Lung (tissue), 16 donors: Measurements from ENCODE around the gene ARMC8. TPM values are rescaled to one million over a fixed set of nuclear protein-coding genes. Genes with fewer than 3 reads are reported as not detected.
A peak's percentile ranks its signal among the peaks of the same experiment; 100 is the strongest.

Source experiments
- ATAC-seq: fragments of 200-7000 bp; cut with Tn5 transposase; one replicate; pipeline ENCODE4 v1.9.1; 2020; ENCODE audit warnings: moderate number of reproducible peaks; ENCODE audit not compliant: insufficient read depth, low FRiP score
- DNase-seq, 3 donors: peaks; one replicate each; pipeline ENCODE4 v3.0.0-alpha.2; 2013 to 2017
- H3K27ac ChIP-seq, 2 donors: one replicate each; pipeline ENCODE4 v1.5.1; 2013; ENCODE audit warnings: mild to moderate bottlenecking in 2 of 2, moderate library complexity in 2 of 2, control low read depth in 1 of 2, inconsistent platforms in 1 of 2, low read depth in 1 of 2, low read length in 1 of 2
- H3K27me3 ChIP-seq, 3 donors: one replicate each; pipeline ENCODE4 v1.5.1; 2013; ENCODE audit warnings: low read length in 2 of 3; ENCODE audit not compliant: control insufficient read depth in 3 of 3, insufficient read depth in 3 of 3
- H3K36me3 ChIP-seq, 4 donors: one replicate each; pipeline ENCODE4 v1.5.1; 2013; ENCODE audit warnings: low read length in 4 of 4, mild to moderate bottlenecking in 1 of 4, moderate library complexity in 1 of 4; ENCODE audit not compliant: control insufficient read depth in 4 of 4, insufficient read depth in 4 of 4
- H3K4me1 ChIP-seq, 5 donors: one replicate each; pipeline ENCODE4 v1.5.1; 2013; ENCODE audit warnings: low read length in 5 of 5, mild to moderate bottlenecking in 2 of 5, moderate library complexity in 1 of 5; ENCODE audit not compliant: control insufficient read depth in 5 of 5, insufficient read depth in 5 of 5
- H3K4me3 ChIP-seq: one replicate; pipeline ENCODE4 v1.5.1; 2013; ENCODE audit warnings: mild to moderate bottlenecking, control low read depth, moderate library complexity
- H3K9ac ChIP-seq, 2 donors: one replicate each; pipeline ENCODE4 v1.5.1; 2013; ENCODE audit warnings: low read length in 2 of 2, control low read depth in 1 of 2; ENCODE audit not compliant: insufficient read depth in 1 of 2
- H3K9me3 ChIP-seq, 4 donors: one replicate each; pipeline ENCODE4 v1.5.1; 2013; ENCODE audit warnings: low read length in 3 of 4, mild to moderate bottlenecking in 1 of 4, moderate library complexity in 1 of 4; ENCODE audit not compliant: control insufficient read depth in 4 of 4, insufficient read depth in 3 of 4
- CTCF ChIP-seq: IDR thresholded peaks from 2 replicates; pipeline ENCODE4 v1.5.1; 2012; ENCODE audit warnings: mild to moderate bottlenecking; ENCODE audit errors: control extremely low read depth, extremely low read depth
- WGBS, 2 donors: extraction: QIAGEN DNeasy Blood & Tissue Kit; methylation state at CpG; one replicate each; pipeline ENCODE4 v1.1.7; 2013; 5-methylcytosine and 5-hydroxymethylcytosine counted together
- long read RNA-seq, 5 donors: transcript quantifications; one replicate each; lab custom pipeline, GENCODE V29; 2026
- polyA plus RNA-seq, 2 donors: library from polyadenylated mRNA; stranded (reverse); fragments of 200-250 nt; gene quantifications; one replicate each; pipeline ENCODE4 v1.2.1, GENCODE V29; 2013
- total RNA-seq, 2 donors: library from RNA; depleted of rRNA in 1 of 2; stranded (reverse); fragments of >200 nt in 1 of 2; gene quantifications; one replicate each; pipeline ENCODE4 v1.2.1, GENCODE V29; 2014 to 2021
- donor health status: control.
- donor health status: control.
- donor health status: Bipolar disorder and iron deficiency.
- donor health status: healthy.
- donor health status: DM: yes; HTN: yes; CAD: no.

Gene ARMC8
- total RNA-seq (10 to 100 TPM; 52.3 to 68.8 TPM), polyA plus RNA-seq (10 to 100 TPM; 14.2 to 23.5 TPM)
- long read RNA-seq, donor 1, full-length matches to known transcripts: 3 of 3 reads
- long read RNA-seq, donor 1, partial matches to known transcripts: 0 of 3 reads
- long read RNA-seq, donor 1, other reads (novel, unspliced or antisense): 0 of 3 reads
- long read RNA-seq, donor 2: 0 reads
- long read RNA-seq, donor 3, full-length matches to known transcripts: 9 of 9 reads
- long read RNA-seq, donor 3, partial matches to known transcripts: 0 of 9 reads
- long read RNA-seq, donor 3, other reads (novel, unspliced or antisense): 0 of 9 reads
- long read RNA-seq, donor 4, partial matches to known transcripts: 0 of 3 reads
- long read RNA-seq, donor 4, other reads (novel, unspliced or antisense): 0 of 3 reads
- long read RNA-seq, donor 5, full-length matches to known transcripts: 8 of 8 reads
- long read RNA-seq, donor 5, partial matches to known transcripts: 0 of 8 reads
- long read RNA-seq, donor 5, other reads (novel, unspliced or antisense): 0 of 8 reads

- peak; percentile 70 for ATAC-seq
These were observed at the start of gene ARMC8 for GRCh38 chr3:138187296-138188012. TSS of gene ARMC8 (plus strand) at chr3:138187301. CDS start at chr3:138187555, 254 bp downstream.

GRCh38 chr3:138137861-138138260 lies 49.2 kb upstream of the ARMC8 start:
- Histone ChIP-seq H3K36me3 (no peaks in the 10 kb centered on the region), H3K27me3 (no peaks in the 10 kb centered on the region), H3K4me3 (no peak overlapping the region), H3K4me1 (no peaks in the 10 kb centered on the region), H3K9me3 (no peaks in the 10 kb centered on the region), H3K27ac (no peak overlapping the region), H3K9ac (no peak overlapping the region)
- no peak for TF ChIP-seq CTCF
- ATAC-seq (no peak), DNase-seq (no peak)
- 22 to 54% methylated on average over 2 of the region's 2 CpGs for WGBS, 2 donors

More at GRCh38 chr3:138187296-138188012, at the start of gene ARMC8:
- no peak for TF ChIP-seq CTCF
- peak within 1 kb of the TSS; percentile 96 for H3K27ac ChIP-seq
- H3K27me3 ChIP-seq: peaks cover 0 to 4% (median 2%) of the 10 kb centered on the region in 3 donors
- H3K36me3 ChIP-seq: peaks cover 0 to 19% (median under 1%) of the 10 kb centered on the region in 4 donors
- 0 to 1% methylated on average over 53 to 59 of the region's 59 CpGs for WGBS, 2 donors
- H3K4me1 ChIP-seq: peaks cover 0 to 12% (median 9%) of the 10 kb centered on the region in 5 donors
- no peaks in the 10 kb centered on the region for H3K9me3 ChIP-seq
- DNase-seq: peak; percentile 61 to 93 (median 68)
- peak within 1 kb of the TSS; percentile 41 to 75 for H3K9ac ChIP-seq
- peak within 1 kb of the TSS; percentile 70 for H3K4me3 ChIP-seq

GRCh38 chr3:138139691-138140090 lies 47.4 kb upstream of the ARMC8 start:
- DNase-seq (no peak), ATAC-seq (no peak)
- no peak overlapping the region for H3K4me3 ChIP-seq
- H3K36me3 ChIP-seq: no peaks in the 10 kb centered on the region
- H3K27ac ChIP-seq: no peak overlapping the region
- no peaks in the 10 kb centered on the region for H3K27me3 ChIP-seq
- WGBS, 2 donors: 25 to 37% methylated on average over 2 of the region's 2 CpGs
- no peak for TF ChIP-seq CTCF
- no peaks in the 10 kb centered on the region for H3K4me1 ChIP-seq
- H3K9me3 ChIP-seq: no peaks in the 10 kb centered on the region
- no peak overlapping the region for H3K9ac ChIP-seq
